Thyroid gland (tissue), 4 donors: ENCODE measurements around the gene GAGE13. TPM values are rescaled to one million over a fixed set of nuclear protein-coding genes. Genes with fewer than 3 reads are reported as not detected.
"Not testable (repeated sequence)": the region's sequence is repeated elsewhere in the genome, so short reads cannot be mapped to it uniquely, and the experiment has no call there.

ENCODE experiments used
- DNase-seq, 2 donors: peaks; one replicate each; pipeline ENCODE4 v3.0.0-alpha.2; 2019
- H3K27ac ChIP-seq, 3 donors: fragments of 200-600 bp; sonication (generic); 1 replicate in 2 of 3; 2 replicates in 1 of 3; pipeline ENCODE4 v1.5.1; 2016 to 2019; ENCODE audit warnings: mild to moderate bottlenecking in 1 of 3, moderate library complexity in 1 of 3
- H3K27me3 ChIP-seq: fragments of 200-600 bp; sonication (generic); one replicate; pipeline ENCODE4 v1.5.1; 2019
- H3K36me3 ChIP-seq, 2 donors: fragments of 200-600 bp; sonication (generic); one replicate each; pipeline ENCODE4 v1.5.1; 2016 to 2019
- H3K4me1 ChIP-seq, 2 donors: fragments of 200-600 bp; sonication (generic); one replicate each; pipeline ENCODE4 v1.5.1; 2017 to 2019
- H3K4me3 ChIP-seq, 3 donors: fragments of 200-600 bp; sonication (generic); replicated peaks in 1 of 3; 1 replicate in 2 of 3; 2 replicates in 1 of 3; pipeline ENCODE4 v1.5.1; 2016; ENCODE audit warnings: mild to moderate bottlenecking in 1 of 3
- H3K9me3 ChIP-seq: fragments of 200-600 bp; sonication (generic); one replicate; pipeline ENCODE4 v1.5.1; 2017
- POLR2A ChIP-seq, 2 donors: fragments of 450-650 bp; IDR thresholded peaks; one replicate each; pipeline ENCODE4 v1.6.1; 2017; ENCODE audit warnings: antibody characterized with exemption in 2 of 2, mild to moderate bottlenecking in 2 of 2, moderate library complexity in 1 of 2
- WGBS, 2 donors: methylation state at CpG; one replicate each; pipeline ENCODE4 v1.1.5; 2017; 5-methylcytosine and 5-hydroxymethylcytosine counted together
- intact Hi-C: fragments of 100-400 bp; cut with DNase I; formaldehyde crosslinking; loops from one replicate; pipeline ENCODE4 v1.15.1; 2023
- total RNA-seq, 4 donors: library from RNA; depleted of rRNA; stranded (reverse); fragments of >200 nt; gene quantifications; one replicate each; pipeline ENCODE4 v1.2.3, GENCODE V29; 2016
- TF ChIP-seq, protein P1 (sequence below), 6 experiments: fragments of 200-600 bp in 3 of 6; fragments of 450-650 bp in 3 of 6; sonication (generic) in 3 of 6; IDR thresholded peaks; one replicate each; pipeline ENCODE4 v1.5.1; 2016 to 2019; ENCODE audit warnings: antibody characterized with exemption in 6 of 6, mild to moderate bottlenecking in 2 of 6, inconsistent platforms in 1 of 6, moderate library complexity in 1 of 6

GAGE13 gene
- total RNA-seq, 4 donors from 2014 or later: not detected

- Histone ChIP-seq H3K9me3 (no peaks in the 10 kb centered on the region), H3K36me3 (no peaks in the 10 kb centered on the region), H3K4me1 (no peaks in the 10 kb centered on the region), H3K27me3 (no peaks in the 10 kb centered on the region), H3K27ac (no peak within 1 kb of the TSS), H3K4me3 (no peak within 1 kb of the TSS)
- intact Hi-C loops: no loop called here
- TF ChIP-seq, protein P1, sequence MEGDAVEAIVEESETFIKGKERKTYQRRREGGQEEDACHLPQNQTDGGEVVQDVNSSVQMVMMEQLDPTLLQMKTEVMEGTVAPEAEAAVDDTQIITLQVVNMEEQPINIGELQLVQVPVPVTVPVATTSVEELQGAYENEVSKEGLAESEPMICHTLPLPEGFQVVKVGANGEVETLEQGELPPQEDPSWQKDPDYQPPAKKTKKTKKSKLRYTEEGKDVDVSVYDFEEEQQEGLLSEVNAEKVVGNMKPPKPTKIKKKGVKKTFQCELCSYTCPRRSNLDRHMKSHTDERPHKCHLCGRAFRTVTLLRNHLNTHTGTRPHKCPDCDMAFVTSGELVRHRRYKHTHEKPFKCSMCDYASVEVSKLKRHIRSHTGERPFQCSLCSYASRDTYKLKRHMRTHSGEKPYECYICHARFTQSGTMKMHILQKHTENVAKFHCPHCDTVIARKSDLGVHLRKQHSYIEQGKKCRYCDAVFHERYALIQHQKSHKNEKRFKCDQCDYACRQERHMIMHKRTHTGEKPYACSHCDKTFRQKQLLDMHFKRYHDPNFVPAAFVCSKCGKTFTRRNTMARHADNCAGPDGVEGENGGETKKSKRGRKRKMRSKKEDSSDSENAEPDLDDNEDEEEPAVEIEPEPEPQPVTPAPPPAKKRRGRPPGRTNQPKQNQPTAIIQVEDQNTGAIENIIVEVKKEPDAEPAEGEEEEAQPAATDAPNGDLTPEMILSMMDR (IDR thresholded peaks at IDR 0.05): no peak
- no peak for TF ChIP-seq POLR2A (IDR thresholded peaks at IDR 0.05)
- 90 to 93% methylated on average over 6 to 7 of the region's 15 CpGs for WGBS, 2 donors
- DNase-seq: no peak
These were observed 28.0 kb upstream of the GAGE13 start, which contains the start of gene GAGE10 for GRCh38 chrX:49303346-49303745. Gene GAGE10 (plus strand): TSS chrX:49303646. CDS start chrX:49304860, 1,214 bp downstream.

DNA sequence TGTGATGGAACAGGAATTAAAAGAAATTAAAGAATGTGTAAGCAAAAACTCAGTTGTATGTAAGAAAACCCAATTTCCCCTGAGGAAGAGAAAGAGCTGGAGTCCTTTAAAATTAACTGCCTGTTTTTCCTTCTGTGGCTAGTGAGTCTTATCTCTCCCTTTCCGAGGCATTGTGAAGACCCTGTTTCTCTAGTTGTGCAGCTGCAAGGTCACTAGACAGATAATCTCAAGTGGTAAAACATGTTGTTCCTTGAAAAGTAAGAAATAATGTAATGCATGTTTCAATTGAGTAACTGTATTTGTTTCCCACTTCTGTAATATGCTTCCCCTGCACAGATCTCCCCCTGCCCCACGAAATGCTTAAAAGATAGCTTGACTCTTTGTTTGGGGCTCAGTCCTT is 23.6 kb upstream of the GAGE13 start:
- intact Hi-C loops, H3K27me3 ChIP-seq, H3K9me3 ChIP-seq, H3K27ac ChIP-seq, H3K4me3 ChIP-seq, H3K4me1 ChIP-seq, DNase-seq, H3K36me3 ChIP-seq: not testable (repeated sequence)
- 85 to 87% methylated on average over 2 of the region's 2 CpGs for WGBS, 2 donors

GRCh38 chrX:49308604-49309269 is 22.6 kb upstream of the GAGE13 start:
- Histone ChIP-seq H3K36me3 (no peaks in the 10 kb centered on the region), H3K4me1 (no peaks in the 10 kb centered on the region), H3K4me3 (peak overlapping the region in 1 of 3 donors; percentile 7), H3K9me3 (no peaks in the 10 kb centered on the region), H3K27ac (peak overlapping the region; percentile 20 to 85 (median 52)), H3K27me3 (no peaks in the 10 kb centered on the region)
- DNase-seq: peak in 1 of 2 donors; percentile 14
- TF ChIP-seq, protein P1 (IDR thresholded peaks at IDR 0.05): no peak
- no peak for TF ChIP-seq POLR2A (IDR thresholded peaks at IDR 0.05)
- 51 to 70% methylated on average over 15 of the region's 15 CpGs for WGBS, 2 donors
- intact Hi-C loops: no loop called here

DNA sequence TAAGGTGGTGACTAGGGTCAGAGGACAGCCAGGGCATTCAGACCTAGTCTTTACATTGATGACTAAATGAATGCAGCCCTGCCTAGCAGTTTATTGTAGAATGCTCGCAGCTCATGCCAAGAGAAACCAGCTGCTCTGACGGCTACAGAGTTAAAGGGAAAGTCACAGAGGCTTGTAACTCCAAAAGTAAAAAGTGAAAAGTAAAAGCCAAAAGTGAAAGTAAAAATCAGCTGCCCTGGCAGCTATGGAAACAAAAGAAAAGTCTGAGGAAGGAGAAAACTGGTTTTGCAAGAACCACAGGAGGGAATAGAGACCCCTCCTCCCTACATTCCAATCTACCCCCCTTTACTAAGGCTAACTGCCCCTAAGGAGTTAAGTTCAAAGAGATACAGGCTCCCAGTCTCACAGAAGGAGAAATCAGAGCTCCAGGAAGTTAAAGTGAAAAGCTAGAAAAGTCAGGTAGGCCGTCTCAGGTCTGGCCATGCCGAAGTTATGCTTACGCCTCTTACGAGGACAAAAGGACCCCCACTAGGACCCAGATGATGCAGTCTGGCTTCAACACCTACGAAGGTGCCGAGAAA is 21.9 kb upstream of the GAGE13 start:
- DNase-seq: peak; percentile 20 to 33
- intact Hi-C loops: no loop called here
- no peaks in the 10 kb centered on the region for H3K27me3 ChIP-seq
- H3K36me3 ChIP-seq: no peaks in the 10 kb centered on the region
- WGBS, 2 donors: 5 to 8% methylated on average over 8 of the region's 8 CpGs
- no peak for TF ChIP-seq POLR2A (IDR thresholded peaks at IDR 0.05)
- TF ChIP-seq, protein P1 (IDR thresholded peaks at IDR 0.05): no peak
- no peaks in the 10 kb centered on the region for H3K4me1 ChIP-seq
- peak overlapping the region; percentile 52 to 85 (median 54) for H3K27ac ChIP-seq
- peak overlapping the region in 2 of 3 donors; percentile 7 to 32 for H3K4me3 ChIP-seq
- H3K9me3 ChIP-seq: no peaks in the 10 kb centered on the region

DNA sequence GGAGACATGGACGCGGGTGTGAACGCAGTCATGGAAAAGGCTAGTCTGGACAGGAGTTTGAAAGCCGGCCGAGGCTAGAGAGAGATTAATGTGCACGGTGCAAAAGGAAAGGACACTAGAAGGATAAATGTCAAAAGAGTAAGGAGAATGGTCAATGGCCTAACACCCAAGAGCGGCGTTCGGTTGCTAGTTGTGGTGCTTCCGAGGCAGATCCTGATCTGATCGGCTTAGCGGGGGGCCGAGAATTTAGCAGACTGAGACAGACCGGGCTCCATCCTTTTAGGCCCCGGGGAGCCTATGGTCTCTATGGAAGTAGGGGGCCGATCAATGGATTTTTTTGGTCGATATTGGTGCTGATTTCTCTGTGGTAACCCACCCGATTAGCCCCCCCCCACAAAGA is 21.0 kb upstream of the GAGE13 start:
- Histone ChIP-seq H3K36me3 (no peaks in the 10 kb centered on the region), H3K4me1 (no peaks in the 10 kb centered on the region), H3K9me3 (no peaks in the 10 kb centered on the region), H3K27ac (peak overlapping the region; percentile 52 to 85 (median 54)), H3K27me3 (no peaks in the 10 kb centered on the region), H3K4me3 (no peak overlapping the region)
- TF ChIP-seq, protein P1 (IDR thresholded peaks at IDR 0.05): no peak
- no peak for TF ChIP-seq POLR2A (IDR thresholded peaks at IDR 0.05)
- 47 to 64% methylated on average over 18 of the region's 18 CpGs for WGBS, 2 donors
- intact Hi-C loops: no loop called here
- no peak for DNase-seq
